Measurements from ENCODE around the gene DENND1A. TPM values are rescaled to one million over a fixed set of nuclear protein-coding genes. Genes with fewer than 3 reads are reported as not detected.

The DENND1A gene
- total RNA-seq, 1 donor from 2014 or later = 19.9 TPM

DNA sequence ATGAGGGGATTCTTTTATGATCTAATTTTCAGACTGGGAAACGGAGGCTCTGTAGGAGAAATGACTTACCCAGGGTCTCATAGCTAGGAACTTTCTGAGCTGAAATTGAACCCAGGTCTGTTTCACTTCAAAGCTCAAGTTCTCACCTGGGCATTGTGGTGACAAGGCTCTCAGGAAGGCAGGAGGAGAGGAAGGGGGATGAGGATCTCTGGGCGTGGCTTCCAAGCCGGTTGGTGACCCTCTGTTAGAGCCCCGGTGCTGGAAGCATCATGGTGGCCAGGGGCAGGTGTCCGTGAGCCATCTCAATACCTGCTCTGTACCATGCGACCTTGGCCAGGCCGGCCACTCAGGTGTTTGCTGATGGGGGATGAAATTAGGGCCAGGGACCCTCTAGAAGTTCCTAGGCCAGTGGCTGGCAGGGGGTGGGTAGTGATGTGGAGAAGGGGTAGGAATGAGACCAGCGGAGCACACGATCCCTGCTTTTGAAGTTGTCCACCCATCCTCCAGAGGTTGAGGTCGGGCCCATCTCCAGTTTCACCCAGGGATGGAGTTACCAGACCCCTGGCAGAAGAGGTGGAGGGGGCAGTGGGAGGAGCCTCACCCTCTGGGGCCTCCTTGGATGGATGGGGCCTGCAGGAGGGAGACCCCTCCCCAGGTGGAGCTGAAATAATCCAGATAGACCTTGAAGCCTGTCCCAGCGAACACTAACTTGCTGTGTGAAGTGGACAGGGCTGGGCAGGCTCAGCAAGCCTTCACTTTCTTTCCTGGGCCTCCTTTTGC, 568.0 kb downstream of the DENND1A start:
- H3K4me1 Mint-ChIP-seq (ENCODE audit: unreplicated experiment) = peaks cover 52% of the 10 kb centered on the region
- TF ChIP-seq CTCF (conservative IDR thresholded peaks at IDR 0.05) = no peak
- no peak for DNase-seq (ENCODE audit: extremely low spot score, unreplicated experiment)
- no peak overlapping the region for H3K27ac Mint-ChIP-seq
- H3K9me3 Mint-ChIP-seq = no peaks in the 10 kb centered on the region
- no peaks in the 10 kb centered on the region for H3K36me3 Mint-ChIP-seq
- peak overlapping the region; percentile 20 for H3K4me3 Mint-ChIP-seq
- H3K27me3 Mint-ChIP-seq = peaks cover 4% of the 10 kb centered on the region

- no peaks in the 10 kb centered on the region for H3K36me3 Mint-ChIP-seq
- no peaks in the 10 kb centered on the region for H3K9me3 Mint-ChIP-seq
- peaks cover 4% of the 10 kb centered on the region for H3K27me3 Mint-ChIP-seq
- no peak overlapping the region for H3K27ac Mint-ChIP-seq
- peak overlapping the region; percentile 19 for H3K4me3 Mint-ChIP-seq
- DNase-seq (ENCODE audit: extremely low spot score, unreplicated experiment) = no peak
- TF ChIP-seq CTCF (conservative IDR thresholded peaks at IDR 0.05) = no peak
- peaks cover 57% of the 10 kb centered on the region for H3K4me1 Mint-ChIP-seq (ENCODE audit: unreplicated experiment)
Measured at GRCh38 chr9:123361086-123361730, 568.7 kb downstream of the DENND1A start.

DNA sequence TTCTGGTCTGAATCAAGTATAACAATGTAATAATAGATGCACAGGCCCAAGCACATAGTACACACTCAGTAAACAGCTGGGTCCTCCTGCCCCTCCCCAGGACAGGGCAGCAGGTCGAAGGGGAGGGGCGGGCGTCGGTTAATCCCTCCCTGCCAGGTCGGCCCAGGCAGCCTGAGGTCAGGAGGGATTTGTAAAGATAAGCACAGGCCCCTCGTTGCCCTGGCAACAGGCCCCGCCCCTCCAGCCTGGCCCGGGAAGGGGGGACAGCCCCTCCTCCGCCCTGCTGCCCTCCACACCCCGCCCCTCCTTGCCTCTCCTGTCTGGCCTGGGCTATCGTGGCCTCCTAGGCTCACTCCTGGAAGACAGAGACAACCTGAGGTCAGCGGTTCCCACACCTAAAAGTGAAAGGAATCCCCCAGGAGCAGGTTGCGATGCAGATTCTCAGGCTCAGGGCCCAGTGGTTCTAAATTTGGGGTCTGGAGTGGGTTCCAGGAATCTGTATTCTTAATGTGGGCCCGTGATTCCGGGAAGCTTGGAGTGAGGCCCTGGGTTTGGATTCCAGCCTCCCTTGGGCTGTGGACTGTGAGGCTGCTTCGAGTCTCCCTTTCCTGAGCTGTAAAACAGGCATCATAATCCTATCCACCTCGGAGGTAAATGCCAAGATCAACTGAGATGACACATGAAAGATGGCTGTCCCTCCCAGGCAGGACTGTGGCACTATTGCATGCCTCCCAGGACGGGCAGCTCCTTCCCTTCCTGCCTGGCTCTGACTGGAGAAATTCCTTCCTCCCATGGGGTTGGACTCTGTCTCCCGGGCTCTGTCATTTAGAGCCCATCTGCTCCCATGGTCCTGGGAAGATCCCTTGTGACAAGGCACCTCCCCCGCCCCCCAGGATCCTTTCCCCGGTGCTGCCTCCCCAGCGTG, 569.5 kb downstream of the DENND1A start:
- Mint-ChIP-seq H3K27me3 (peaks cover 3% of the 10 kb centered on the region), H3K27ac (peak overlapping the region; percentile 72), H3K36me3 (no peaks in the 10 kb centered on the region), H3K4me3 (peak overlapping the region; percentile 76), H3K9me3 (no peaks in the 10 kb centered on the region), H3K4me1 (ENCODE audit: unreplicated experiment) (peaks cover 56% of the 10 kb centered on the region)
- DNase-seq (ENCODE audit: extremely low spot score, unreplicated experiment) = peak; percentile 93
- TF ChIP-seq CTCF (conservative IDR thresholded peaks at IDR 0.05) = no peak

DNA sequence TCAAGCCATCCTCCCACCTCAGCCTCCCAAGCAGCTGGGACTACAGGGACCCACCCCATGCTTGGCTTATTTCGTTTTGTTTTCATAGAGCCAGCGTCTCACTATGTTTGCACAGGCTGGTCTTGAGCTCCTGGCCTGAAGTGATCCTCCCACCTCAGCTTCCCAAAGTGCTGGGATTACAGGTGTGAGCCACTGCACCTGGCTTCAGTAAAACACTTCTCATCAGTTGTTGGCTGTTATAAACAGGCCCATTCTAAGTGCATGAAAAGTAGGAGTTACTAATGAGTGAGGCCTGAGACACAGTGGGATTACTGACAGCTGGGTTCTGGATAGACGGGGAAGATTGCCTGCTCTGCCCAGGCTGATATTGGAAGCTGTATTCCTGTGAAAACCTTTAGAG, 570.4 kb downstream of the DENND1A start:
- TF ChIP-seq CTCF (conservative IDR thresholded peaks at IDR 0.05) = no peak
- no peak for DNase-seq (ENCODE audit: extremely low spot score, unreplicated experiment)
- Mint-ChIP-seq H3K9me3 (no peaks in the 10 kb centered on the region), H3K27me3 (no peaks in the 10 kb centered on the region), H3K36me3 (no peaks in the 10 kb centered on the region), H3K4me1 (ENCODE audit: unreplicated experiment) (peaks cover 58% of the 10 kb centered on the region), H3K4me3 (peak overlapping the region; percentile 76), H3K27ac (peak overlapping the region; percentile 72)

DNA sequence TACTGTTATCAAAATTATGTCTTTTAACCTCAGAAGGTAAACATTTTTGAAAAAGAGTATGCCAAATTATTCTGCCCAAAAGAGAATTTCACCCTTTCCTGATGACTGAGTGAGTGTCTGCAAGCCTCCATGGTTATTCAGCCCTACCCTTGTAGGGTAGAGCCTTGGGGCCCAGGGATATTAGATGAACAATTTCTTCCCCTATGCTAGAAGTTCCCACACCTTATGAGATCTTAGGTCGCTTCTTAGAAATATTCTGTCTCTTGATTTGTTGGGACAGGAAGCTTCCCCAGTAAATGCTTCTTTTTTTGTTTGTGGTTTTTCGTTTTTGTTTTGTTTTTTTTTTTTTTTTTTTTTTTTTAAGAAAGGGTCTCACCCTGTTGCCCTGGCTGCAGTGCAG, 570.8 kb downstream of the DENND1A start:
- Mint-ChIP-seq H3K27me3 (peaks cover 2% of the 10 kb centered on the region), H3K36me3 (no peaks in the 10 kb centered on the region), H3K27ac (peak overlapping the region; percentile 51), H3K9me3 (no peaks in the 10 kb centered on the region), H3K4me1 (ENCODE audit: unreplicated experiment) (peaks cover 57% of the 10 kb centered on the region), H3K4me3 (peak overlapping the region; percentile 65)
- no peak for TF ChIP-seq CTCF (conservative IDR thresholded peaks at IDR 0.05)
- DNase-seq (ENCODE audit: extremely low spot score, unreplicated experiment) = no peak
